OCI-LY7 (cell line): ENCODE data around the gene SLC25A33. TPM values are rescaled to one million over a fixed set of nuclear protein-coding genes. Genes with fewer than 3 reads are reported as not detected.
"Not testable (repeated sequence)": the region's sequence is repeated elsewhere in the genome, so short reads cannot be mapped to it uniquely, and the experiment has no call there.

Source experiments
- BruUV-seq: library from RNA; stranded (reverse); fragments of 400-500 nt; replicated peaks from 2 replicates; lab custom pipeline; 2021; lab: Mats Ljungman, UMichigan
- CTCF ChIA-PET: fragments of 300-600 bp; sonication (Branson Sonifier 250); formaldehyde crosslinking; loops from one replicate; lab custom pipeline; 2022; ENCODE audit warnings: antibody characterized with exemption; ENCODE audit not compliant: unreplicated experiment; lab: Charles Lee
- POLR2A ChIA-PET: fragments of 300-600 bp; sonication (Branson Sonifier 250); formaldehyde crosslinking; loops from one replicate; lab custom pipeline; 2022; ENCODE audit warnings: antibody characterized with exemption; lab: Charles Lee
- DNase-seq: peaks from one replicate; pipeline ENCODE4 v3.0.0-alpha.2; 2015; ENCODE audit warnings: low spot score
- H2AFZ ChIP-seq: fragments of 200-600 bp; sonication (generic), shearing (Covaris generic); 2 replicates; pipeline ENCODE4 v1.6.1; 2014; ENCODE audit warnings: mild to moderate bottlenecking, antibody characterized with exemption, low read length, moderate library complexity
- H3K27ac ChIP-seq: fragments of 200-600 bp; sonication (generic); 2 replicates; pipeline ENCODE4 v1.5.1; 2014; ENCODE audit warnings: mixed run types, low read depth, mild to moderate bottlenecking, moderate library complexity, low read length, inconsistent platforms; ENCODE audit not compliant: poor library complexity, severe bottlenecking
- H3K36me3 ChIP-seq: fragments of 200-600 bp; sonication (generic); 2 replicates; pipeline ENCODE4 v1.6.1; 2014; ENCODE audit warnings: mild to moderate bottlenecking, antibody characterized with exemption, low read length, moderate library complexity, mixed read lengths; ENCODE audit not compliant: insufficient read depth
- H3K4me1 ChIP-seq: fragments of 200-600 bp; sonication (generic); 2 replicates; pipeline ENCODE4 v1.5.1; 2014; ENCODE audit warnings: mild to moderate bottlenecking, low read length; ENCODE audit not compliant: insufficient read depth, poor library complexity, severe bottlenecking
- H3K4me2 ChIP-seq: fragments of 200-600 bp; sonication (generic); 2 replicates; pipeline ENCODE4 v1.6.1; 2014; ENCODE audit warnings: mild to moderate bottlenecking, low read length
- H3K4me3 ChIP-seq: fragments of 200-600 bp; sonication (generic); 2 replicates; pipeline ENCODE4 v1.5.1; 2014; ENCODE audit warnings: mild to moderate bottlenecking, low read depth, low read length; ENCODE audit not compliant: poor library complexity, severe bottlenecking
- H3K79me2 ChIP-seq: fragments of 200-600 bp; sonication (generic); 2 replicates; pipeline ENCODE4 v1.6.1; 2016; ENCODE audit warnings: low read depth, mild to moderate bottlenecking, low read length, moderate library complexity, mixed read lengths; ENCODE audit not compliant: insufficient read depth
- H3K9me2 ChIP-seq: fragments of 200-600 bp; sonication (generic); 2 replicates; pipeline ENCODE4 v1.6.1; 2016; ENCODE audit warnings: mild to moderate bottlenecking, low read length, mixed read lengths; ENCODE audit not compliant: insufficient read depth
- H3K9me3 ChIP-seq: fragments of 200-600 bp; sonication (generic); 2 replicates; pipeline ENCODE4 v1.6.1; 2014; ENCODE audit warnings: mild to moderate bottlenecking, mixed run types, low read length, mixed read lengths
- H4K20me1 ChIP-seq: fragments of 200-600 bp; sonication (generic); 2 replicates; pipeline ENCODE4 v1.6.1; 2014; ENCODE audit warnings: mild to moderate bottlenecking, antibody characterized with exemption, low read length, moderate library complexity, mixed read lengths; ENCODE audit not compliant: insufficient read depth
- EZH2phosphoT487 ChIP-seq: fragments of 200-600 bp; sonication (generic); IDR thresholded peaks from 2 replicates; pipeline ENCODE4 v1.6.1; 2018; ENCODE audit warnings: low read depth, borderline replicate concordance, mild to moderate bottlenecking, mixed run types, antibody characterized with exemption, low read length, moderate library complexity, mixed read lengths
- intact Hi-C: fragments of 100-400 bp; cut with micrococcal nuclease; formaldehyde crosslinking; loops from one replicate; pipeline ENCODE4 v1.10.0; 2022; ENCODE audit not compliant: unreplicated experiment
- total RNA-seq, 2 experiments: library from RNA; depleted of rRNA in 1 of 2; stranded (reverse); fragments of >200 nt in 1 of 2; shearing (Covaris generic) in 1 of 2; gene quantifications; 2 replicates each; pipeline ENCODE4 v1.2.3, GENCODE V29; 2014 to 2022
- TF ChIP-seq, protein P1 (sequence below): fragments of 200-600 bp; sonication (generic); conservative IDR thresholded peaks from 2 replicates; pipeline ENCODE4 v1.5.1; 2014; ENCODE audit warnings: mild to moderate bottlenecking, antibody characterized with exemption, low read length, moderate library complexity, mixed read lengths

The SLC25A33 gene
- total RNA-seq, 2 experiments from 2014 or later: 15.1 to 16.5 TPM

DNA sequence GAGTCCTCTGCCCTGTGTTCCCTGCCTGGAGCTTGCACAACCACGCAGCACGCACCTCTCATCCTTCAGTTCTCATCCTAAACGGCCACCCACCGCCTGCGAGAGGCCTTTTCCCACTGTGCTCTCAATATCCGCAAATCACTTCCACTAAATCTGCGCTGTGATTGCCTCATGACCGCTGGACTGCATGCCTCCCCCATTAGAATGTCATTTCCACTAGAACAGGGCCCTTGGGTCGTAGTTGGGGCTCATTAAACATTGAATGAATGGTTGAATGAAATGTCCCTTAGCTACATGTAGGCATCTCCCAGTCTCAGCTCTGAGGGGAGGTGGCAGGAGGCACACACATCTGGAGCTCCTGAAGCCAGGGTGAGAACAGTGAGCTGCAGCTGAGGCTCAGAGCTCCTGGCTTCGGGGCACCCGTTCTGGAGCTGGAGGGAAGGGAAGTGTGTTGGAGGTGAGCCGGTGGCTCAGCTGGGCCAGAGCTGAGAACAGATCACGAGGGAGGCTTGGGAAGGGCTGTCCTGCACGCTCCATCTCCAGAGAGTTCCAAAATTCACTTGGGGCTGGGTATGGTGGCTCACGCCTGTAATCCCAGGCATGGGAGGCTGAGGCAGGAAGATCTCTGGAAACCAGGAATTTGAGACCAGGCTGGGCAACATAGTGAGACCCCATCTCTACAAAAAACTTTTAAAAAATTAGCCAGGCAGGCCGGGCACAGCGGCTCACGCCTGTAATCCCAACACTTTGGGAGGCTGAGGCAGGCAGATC is 79.8 kb downstream of the SLC25A33 start:
- H3K79me2 ChIP-seq: no peaks in the 10 kb centered on the region
- BruUV-seq: no TSS peak
- ChIA-PET CTCF (no interaction called here), POLR2A (interaction anchor here (0.7 kb wide), 1 partner anchor 319 kb away, joined by 3 read pairs; no protein-coding TSS in a partner anchor)
- TF ChIP-seq, protein P1, sequence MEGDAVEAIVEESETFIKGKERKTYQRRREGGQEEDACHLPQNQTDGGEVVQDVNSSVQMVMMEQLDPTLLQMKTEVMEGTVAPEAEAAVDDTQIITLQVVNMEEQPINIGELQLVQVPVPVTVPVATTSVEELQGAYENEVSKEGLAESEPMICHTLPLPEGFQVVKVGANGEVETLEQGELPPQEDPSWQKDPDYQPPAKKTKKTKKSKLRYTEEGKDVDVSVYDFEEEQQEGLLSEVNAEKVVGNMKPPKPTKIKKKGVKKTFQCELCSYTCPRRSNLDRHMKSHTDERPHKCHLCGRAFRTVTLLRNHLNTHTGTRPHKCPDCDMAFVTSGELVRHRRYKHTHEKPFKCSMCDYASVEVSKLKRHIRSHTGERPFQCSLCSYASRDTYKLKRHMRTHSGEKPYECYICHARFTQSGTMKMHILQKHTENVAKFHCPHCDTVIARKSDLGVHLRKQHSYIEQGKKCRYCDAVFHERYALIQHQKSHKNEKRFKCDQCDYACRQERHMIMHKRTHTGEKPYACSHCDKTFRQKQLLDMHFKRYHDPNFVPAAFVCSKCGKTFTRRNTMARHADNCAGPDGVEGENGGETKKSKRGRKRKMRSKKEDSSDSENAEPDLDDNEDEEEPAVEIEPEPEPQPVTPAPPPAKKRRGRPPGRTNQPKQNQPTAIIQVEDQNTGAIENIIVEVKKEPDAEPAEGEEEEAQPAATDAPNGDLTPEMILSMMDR: no peak
- no peak for TF ChIP-seq EZH2phosphoT487
- H3K36me3 ChIP-seq: no peaks in the 10 kb centered on the region
- H4K20me1 ChIP-seq: no peaks in the 10 kb centered on the region
- no peak overlapping the region for H3K4me3 ChIP-seq
- H3K4me2 ChIP-seq: no peak overlapping the region
- intact Hi-C loops: no loop called here
- no peaks in the 10 kb centered on the region for H3K4me1 ChIP-seq
- no peak overlapping the region for H2AFZ ChIP-seq
- H3K27ac ChIP-seq: no peak overlapping the region
- H3K9me3 ChIP-seq: no peaks in the 10 kb centered on the region
- DNase-seq: no peak
- no peaks in the 10 kb centered on the region for H3K9me2 ChIP-seq

DNA sequence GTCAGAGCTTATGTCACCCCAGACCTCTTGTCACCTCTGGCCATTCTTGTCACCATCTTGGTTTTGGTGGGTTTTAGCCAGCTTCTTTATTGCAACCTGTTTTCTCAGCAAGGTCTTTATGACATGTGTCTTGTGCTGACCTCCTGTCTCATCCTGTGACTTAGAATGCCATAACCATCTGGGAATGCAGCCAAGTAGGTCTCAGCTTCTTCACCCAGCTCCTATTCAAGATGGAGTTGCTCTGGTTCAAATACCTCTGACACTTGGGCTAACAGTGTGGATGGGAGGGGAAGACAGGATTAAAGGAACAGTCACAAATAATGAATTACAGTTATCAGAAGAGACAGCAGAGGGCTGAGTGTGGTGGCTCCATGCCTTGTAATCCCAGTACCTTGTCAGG is 81.8 kb downstream of the SLC25A33 start:
- H3K27ac ChIP-seq: no peak overlapping the region
- H3K4me3 ChIP-seq: no peak overlapping the region
- H3K36me3 ChIP-seq: no peaks in the 10 kb centered on the region
- no peaks in the 10 kb centered on the region for H3K9me2 ChIP-seq
- no peaks in the 10 kb centered on the region for H4K20me1 ChIP-seq
- H3K9me3 ChIP-seq: no peaks in the 10 kb centered on the region
- ChIA-PET POLR2A (no interaction called here), CTCF (no interaction called here)
- DNase-seq: no peak
- no peak overlapping the region for H3K4me2 ChIP-seq
- TF ChIP-seq, protein P1: no peak
- no peak for TF ChIP-seq EZH2phosphoT487
- intact Hi-C loops: no loop called here
- BruUV-seq: no TSS peak
- no peaks in the 10 kb centered on the region for H3K79me2 ChIP-seq
- H2AFZ ChIP-seq: no peak overlapping the region
- H3K4me1 ChIP-seq: peaks cover 5% of the 10 kb centered on the region

DNA sequence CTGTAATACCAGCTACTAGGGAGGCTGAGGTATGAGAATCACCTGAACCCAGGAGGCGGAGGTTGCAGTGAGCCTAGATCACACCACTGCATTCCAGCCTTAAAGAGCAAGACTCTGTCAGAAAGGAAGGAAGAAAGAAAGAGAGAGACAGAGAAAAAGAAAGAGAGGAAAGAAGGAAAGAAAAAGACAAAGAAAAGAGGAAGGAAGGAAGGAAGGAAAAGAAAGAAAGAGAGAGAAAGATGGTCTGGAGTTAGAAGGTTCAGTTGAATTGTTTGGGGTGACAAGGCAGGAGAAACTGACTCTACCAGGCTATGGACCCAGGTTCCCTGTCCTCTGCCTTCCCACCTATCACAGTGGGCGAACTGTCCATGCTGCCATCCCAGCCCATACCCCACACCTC is 84.8 kb downstream of the SLC25A33 start:
- H2AFZ ChIP-seq: no peak overlapping the region
- intact Hi-C loops: no loop called here
- DNase-seq: no peak
- H3K4me3 ChIP-seq: no peak overlapping the region
- no peak overlapping the region for H3K27ac ChIP-seq
- no peak overlapping the region for H3K4me2 ChIP-seq
- no peak for TF ChIP-seq EZH2phosphoT487
- TF ChIP-seq, protein P1: no peak
- H4K20me1 ChIP-seq: no peaks in the 10 kb centered on the region
- no peaks in the 10 kb centered on the region for H3K9me2 ChIP-seq
- H3K9me3 ChIP-seq: no peaks in the 10 kb centered on the region
- ChIA-PET CTCF (no interaction called here), POLR2A (interaction anchor here (0.6 to 1.5 kb wide), 4 partner anchors 8 to 318 kb away, joined by 4 to 5 read pairs (median 4); no protein-coding TSS in a partner anchor)
- H3K36me3 ChIP-seq: no peaks in the 10 kb centered on the region
- no peaks in the 10 kb centered on the region for H3K79me2 ChIP-seq
- peaks cover 32% of the 10 kb centered on the region for H3K4me1 ChIP-seq
- no TSS peak for BruUV-seq

DNA sequence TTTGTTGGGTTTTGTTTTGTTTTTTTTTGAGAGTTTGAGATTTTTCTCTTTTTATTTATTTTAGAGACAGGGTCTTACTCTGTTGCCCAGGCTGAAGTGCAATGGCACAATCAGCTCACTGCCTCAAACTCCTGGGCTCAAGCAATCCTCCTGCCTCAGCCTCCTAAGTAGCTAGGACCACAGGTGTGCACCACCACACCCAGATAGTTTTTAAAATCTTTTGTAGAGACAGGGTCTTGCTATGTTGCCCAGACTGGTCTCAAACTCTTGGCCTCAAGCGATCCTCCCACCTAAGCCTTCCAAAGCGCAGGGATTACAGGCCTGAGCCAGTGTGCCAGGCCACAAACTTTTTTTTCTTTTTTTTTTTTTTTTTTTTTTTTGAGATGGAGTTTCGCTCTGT is 85.8 kb downstream of the SLC25A33 start:
- H3K4me2 ChIP-seq, H3K36me3 ChIP-seq, H4K20me1 ChIP-seq, H2AFZ ChIP-seq, H3K4me3 ChIP-seq, BruUV-seq, CTCF ChIA-PET, H3K9me3 ChIP-seq, H3K9me2 ChIP-seq, DNase-seq, H3K27ac ChIP-seq, H3K79me2 ChIP-seq: not testable (repeated sequence)
- peaks cover 42% of the 10 kb centered on the region for H3K4me1 ChIP-seq
- POLR2A ChIA-PET: interaction anchor here (1.5 kb wide), 1 partner anchor 29 kb away, joined by 4 read pairs; no protein-coding TSS in a partner anchor
- intact Hi-C loops: loop anchor here (5.0 kb wide), 1 partner anchor 77 kb away; no protein-coding TSS in a partner anchor
